HK-2 (cell line): Measurements from ENCODE around the gene TMIE.

ENCODE experiments used
- DNase-seq: peaks from one replicate; pipeline ENCODE4 v3.0.0-alpha.2; 2018; ENCODE audit not compliant: unreplicated experiment

TMIE gene

GRCh38 chr3:46669191-46669999, 31.8 kb upstream of the TMIE start:
- DNase-seq = no peak

GRCh38 chr3:46670000-46670890, 30.9 kb upstream of the TMIE start:
- no peak for DNase-seq

GRCh38 chr3:46670891-46671427, 30.2 kb upstream of the TMIE start:
- no peak for DNase-seq

- DNase-seq = no peak
Observed at GRCh38 chr3:46671541-46672348, 29.4 kb upstream of the TMIE start.

- DNase-seq = no peak
Observed at GRCh38 chr3:46672349-46672695, 28.9 kb upstream of the TMIE start.

- DNase-seq = no peak
Observed at GRCh38 chr3:46673151-46674030, 27.8 kb upstream of the TMIE start.

GRCh38 chr3:46674031-46674845, 27.0 kb upstream of the TMIE start:
- DNase-seq = no peak

GRCh38 chr3:46675426-46675825, 25.8 kb upstream of the TMIE start:
- no peak for DNase-seq

GRCh38 chr3:46675843-46676567, 25.2 kb upstream of the TMIE start:
- DNase-seq = no peak

- DNase-seq = no peak
Observed at GRCh38 chr3:46676601-46677410, 24.4 kb upstream of the TMIE start.

- DNase-seq = no peak
Observed at GRCh38 chr3:46677411-46677726, 23.8 kb upstream of the TMIE start.

GRCh38 chr3:46678280-46678679, 22.9 kb upstream of the TMIE start:
- DNase-seq = no peak

GRCh38 chr3:46679681-46680080, 21.5 kb upstream of the TMIE start:
- no peak for DNase-seq

GRCh38 chr3:46680298-46680826, 20.8 kb upstream of the TMIE start:
- no peak for DNase-seq

GRCh38 chr3:46681387-46681786, 19.8 kb upstream of the TMIE start:
- no peak for DNase-seq

- DNase-seq = no peak
Observed at GRCh38 chr3:46681856-46682540, 19.2 kb upstream of the TMIE start.

- no peak for DNase-seq
Observed at GRCh38 chr3:46682974-46683373, 18.2 kb upstream of the TMIE start.

- no peak for DNase-seq
Observed at GRCh38 chr3:46684891-46685290, 16.3 kb upstream of the TMIE start.
